Spleen (tissue), 7 donors: ENCODE results near the gene ZNF618.

Source experiments
- CTCF ChIP-seq, 11 experiments: fragments of 200-600 bp in 7 of 11; fragments of 450-650 bp in 4 of 11; sonication (generic) in 4 of 11; IDR thresholded peaks in 8 of 11; conservative IDR thresholded peaks in 3 of 11; 1 replicate in 7 of 11; 2 replicates in 4 of 11; pipeline versions ENCODE4 v1.4.0 to v1.8.0; 2016 to 2021; ENCODE audit warnings: antibody characterized with exemption in 11 of 11, inconsistent platforms in 4 of 11, mild to moderate bottlenecking in 1 of 11
- POLR2AphosphoS5 ChIP-seq, 3 donors: sonication (generic); formaldehyde crosslinking; IDR thresholded peaks; one replicate each; pipeline ENCODE4 v1.5.1; 2017; ENCODE audit warnings: antibody characterized with exemption in 3 of 3
- donor health status: DM: no; HTN: no; CAD: no; lungs with moderate emphysema.
- donor health status: DM: no; HTN: no; CAD: no.
- donor health status: DM: no; HTN: no; CAD: no.

- TF ChIP-seq CTCF (IDR thresholded peaks at IDR 0.05 in 8 of 11, conservative IDR thresholded peaks at IDR 0.05 in 3 of 11) (no peak), POLR2AphosphoS5 (IDR thresholded peaks at IDR 0.05) (no peak)
Measured at GRCh38 chr9:114061830-114062474, 185.8 kb downstream of the ZNF618 start.
